T-helper 1 cell treated with Interleukin-12 subunit alpha and Interleukin-12 subunit beta and Interleukin-4 antibody, amounts not matched to agents 30 μg/mL and 1 μg/mL, for 36 hours (primary cell): Measurements from ENCODE around the gene HRH3.

ENCODE experiments used
- H3K27ac Mint-ChIP-seq: one replicate; pipeline ENCODE4 v1.8.0; 2021; ENCODE audit warnings: mild to moderate bottlenecking, mixed read lengths
- H3K27me3 Mint-ChIP-seq: one replicate; pipeline ENCODE4 v1.8.0; 2021; ENCODE audit warnings: low read depth, mixed read lengths
- H3K36me3 Mint-ChIP-seq: one replicate; pipeline ENCODE4 v1.8.0; 2021; ENCODE audit warnings: low read depth, mixed read lengths
- H3K4me1 Mint-ChIP-seq: one replicate; pipeline ENCODE4 v1.8.0; 2021; ENCODE audit warnings: low read depth, mixed read lengths
- H3K4me3 Mint-ChIP-seq: one replicate; pipeline ENCODE4 v1.8.0; 2021; ENCODE audit warnings: mild to moderate bottlenecking, moderate library complexity, mixed read lengths
- H3K9me3 Mint-ChIP-seq: one replicate; pipeline ENCODE4 v1.8.0; 2021; ENCODE audit warnings: mixed read lengths

HRH3 gene

GRCh38 chr20:62179162-62179504 is 40.9 kb downstream of the HRH3 start:
- no peak overlapping the region for H3K4me3 Mint-ChIP-seq
- H3K27ac Mint-ChIP-seq = no peak overlapping the region
- H3K4me1 Mint-ChIP-seq = peaks cover 16% of the 10 kb centered on the region
- H3K36me3 Mint-ChIP-seq = peaks cover 5% of the 10 kb centered on the region
- H3K9me3 Mint-ChIP-seq = no peaks in the 10 kb centered on the region
- H3K27me3 Mint-ChIP-seq = no peaks in the 10 kb centered on the region

DNA sequence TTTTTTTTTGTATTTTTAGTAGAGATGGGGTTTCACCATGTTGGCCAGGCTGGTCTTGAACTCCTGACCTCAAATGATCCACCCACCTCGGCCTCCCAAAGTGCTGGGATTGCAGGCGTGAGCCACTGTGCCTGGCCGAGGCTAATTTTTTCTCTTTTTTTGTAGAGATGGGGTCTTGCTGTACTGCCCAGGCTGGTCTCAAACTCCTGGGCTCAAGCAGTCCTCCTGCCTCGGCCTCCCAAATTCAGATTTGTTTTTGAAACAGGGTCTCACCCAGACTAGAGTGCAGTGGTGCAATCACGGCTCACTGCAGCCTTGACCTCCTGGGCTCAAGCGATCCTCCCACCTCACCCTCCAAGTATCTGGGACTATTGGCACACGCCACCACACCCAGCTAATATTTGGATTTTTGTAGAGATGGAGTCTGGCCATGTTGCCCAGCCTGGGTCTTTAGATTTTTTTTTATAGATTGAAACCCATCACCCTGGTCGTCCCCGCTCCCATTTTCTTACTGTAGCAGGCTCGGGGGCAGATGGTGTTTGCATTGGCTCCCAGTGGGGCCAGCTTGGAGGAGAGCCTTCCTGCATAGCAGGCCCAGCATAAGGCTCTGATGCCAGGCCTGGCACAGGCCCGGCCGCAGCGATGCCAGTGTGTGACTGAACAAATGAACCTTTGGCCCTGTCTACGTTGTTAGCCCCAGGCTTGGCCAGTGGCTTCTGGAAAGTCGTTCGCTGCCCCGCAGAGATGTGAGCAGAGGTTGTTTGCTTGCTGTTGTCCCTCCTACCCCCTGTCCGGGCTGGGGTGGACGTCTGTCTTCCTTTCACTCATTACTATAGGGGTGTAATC is 41.5 kb downstream of the HRH3 start:
- Mint-ChIP-seq H3K4me1 (peaks cover 11% of the 10 kb centered on the region), H3K9me3 (no peaks in the 10 kb centered on the region), H3K27ac (no peak overlapping the region), H3K4me3 (no peak overlapping the region), H3K27me3 (no peaks in the 10 kb centered on the region), H3K36me3 (peaks cover 8% of the 10 kb centered on the region)

DNA sequence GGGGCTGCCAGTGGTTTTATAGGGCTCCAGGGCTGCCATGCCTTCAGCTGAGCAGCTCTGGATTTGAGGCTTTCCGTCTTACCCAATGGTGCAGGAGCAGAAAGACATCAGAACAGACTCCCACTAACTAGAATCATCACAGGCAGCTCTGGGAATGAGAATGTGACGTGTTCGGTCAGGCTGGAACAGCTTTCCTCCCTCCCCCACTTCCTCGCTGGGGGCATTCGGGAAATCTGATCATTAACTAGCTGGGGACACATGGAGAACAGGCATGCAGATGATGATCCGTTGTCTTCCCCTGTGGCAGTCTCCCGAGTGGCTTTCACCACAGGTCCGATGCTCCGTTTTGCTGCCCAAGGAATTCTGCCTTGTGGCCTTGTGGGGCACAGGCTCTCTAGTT is 42.8 kb downstream of the HRH3 start:
- peaks cover 8% of the 10 kb centered on the region for H3K36me3 Mint-ChIP-seq
- no peaks in the 10 kb centered on the region for H3K9me3 Mint-ChIP-seq
- no peak overlapping the region for H3K4me3 Mint-ChIP-seq
- no peaks in the 10 kb centered on the region for H3K27me3 Mint-ChIP-seq
- H3K27ac Mint-ChIP-seq = no peak overlapping the region
- H3K4me1 Mint-ChIP-seq = peaks cover 8% of the 10 kb centered on the region

GRCh38 chr20:62176866-62177265 is 43.2 kb downstream of the HRH3 start:
- no peak overlapping the region for H3K4me3 Mint-ChIP-seq
- no peaks in the 10 kb centered on the region for H3K9me3 Mint-ChIP-seq
- no peaks in the 10 kb centered on the region for H3K27me3 Mint-ChIP-seq
- H3K4me1 Mint-ChIP-seq = peaks cover 3% of the 10 kb centered on the region
- no peak overlapping the region for H3K27ac Mint-ChIP-seq
- peaks cover 8% of the 10 kb centered on the region for H3K36me3 Mint-ChIP-seq

- H3K4me3 Mint-ChIP-seq = no peak overlapping the region
- H3K4me1 Mint-ChIP-seq = no peaks in the 10 kb centered on the region
- H3K27me3 Mint-ChIP-seq = no peaks in the 10 kb centered on the region
- peaks cover 8% of the 10 kb centered on the region for H3K36me3 Mint-ChIP-seq
- no peaks in the 10 kb centered on the region for H3K9me3 Mint-ChIP-seq
- H3K27ac Mint-ChIP-seq = no peak overlapping the region
Measured at GRCh38 chr20:62175711-62176110, 44.4 kb downstream of the HRH3 start.

DNA sequence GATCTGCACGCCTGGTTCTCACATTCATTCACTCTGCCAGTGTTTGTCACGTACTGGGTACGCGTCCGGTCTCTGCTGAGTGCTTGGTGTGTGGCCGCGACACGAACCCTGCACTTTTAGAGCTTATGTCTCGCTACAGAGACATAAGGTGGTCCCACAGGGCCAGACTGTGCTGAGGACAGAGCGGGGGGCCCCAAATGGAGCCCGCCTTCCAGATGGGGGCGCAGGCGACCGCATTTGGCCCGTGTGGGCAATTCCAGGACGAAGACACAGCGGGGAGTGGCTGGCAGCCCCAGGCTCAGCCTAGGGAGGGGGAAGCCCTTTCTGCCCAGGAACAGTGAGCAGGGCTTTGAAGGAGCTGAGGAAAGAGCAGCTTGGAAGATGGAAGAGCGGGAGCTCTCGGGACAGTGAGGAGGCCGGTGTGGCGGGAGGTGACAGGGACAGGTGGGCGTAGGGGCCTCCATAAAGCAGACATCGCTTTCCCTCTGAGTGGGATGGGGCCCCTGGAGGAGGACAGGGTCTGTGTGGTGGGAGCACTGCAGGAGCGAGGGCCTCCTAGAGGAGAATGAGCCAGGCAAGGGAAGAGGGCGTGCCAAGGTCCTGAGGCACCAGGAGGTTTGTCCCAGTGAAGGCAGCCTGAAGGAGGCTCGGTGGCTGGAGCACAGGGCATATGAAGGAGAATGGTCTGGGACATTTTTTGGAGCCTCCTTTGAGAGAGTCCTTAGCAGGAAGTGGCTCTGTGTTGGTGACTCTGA is 45.0 kb downstream of the HRH3 start:
- H3K4me3 Mint-ChIP-seq = no peak overlapping the region
- peaks cover 8% of the 10 kb centered on the region for H3K36me3 Mint-ChIP-seq

GRCh38 chr20:62174021-62174804 is 45.9 kb downstream of the HRH3 start:
- Mint-ChIP-seq H3K27me3 (no peaks in the 10 kb centered on the region), H3K36me3 (peaks cover 8% of the 10 kb centered on the region), H3K4me3 (no peak overlapping the region), H3K27ac (no peak overlapping the region), H3K4me1 (no peaks in the 10 kb centered on the region), H3K9me3 (no peaks in the 10 kb centered on the region)

More for the DNA sequence above, 45.0 kb downstream of the HRH3 start:
- H3K4me1 Mint-ChIP-seq = no peaks in the 10 kb centered on the region
- no peaks in the 10 kb centered on the region for H3K27me3 Mint-ChIP-seq
- no peaks in the 10 kb centered on the region for H3K9me3 Mint-ChIP-seq
- H3K27ac Mint-ChIP-seq = no peak overlapping the region

GRCh38 chr20:62172666-62173065 is 47.4 kb downstream of the HRH3 start:
- no peak overlapping the region for H3K4me3 Mint-ChIP-seq
- H3K27ac Mint-ChIP-seq = no peak overlapping the region
- no peaks in the 10 kb centered on the region for H3K9me3 Mint-ChIP-seq
- H3K4me1 Mint-ChIP-seq = no peaks in the 10 kb centered on the region
- H3K27me3 Mint-ChIP-seq = no peaks in the 10 kb centered on the region
- peaks cover 13% of the 10 kb centered on the region for H3K36me3 Mint-ChIP-seq

DNA sequence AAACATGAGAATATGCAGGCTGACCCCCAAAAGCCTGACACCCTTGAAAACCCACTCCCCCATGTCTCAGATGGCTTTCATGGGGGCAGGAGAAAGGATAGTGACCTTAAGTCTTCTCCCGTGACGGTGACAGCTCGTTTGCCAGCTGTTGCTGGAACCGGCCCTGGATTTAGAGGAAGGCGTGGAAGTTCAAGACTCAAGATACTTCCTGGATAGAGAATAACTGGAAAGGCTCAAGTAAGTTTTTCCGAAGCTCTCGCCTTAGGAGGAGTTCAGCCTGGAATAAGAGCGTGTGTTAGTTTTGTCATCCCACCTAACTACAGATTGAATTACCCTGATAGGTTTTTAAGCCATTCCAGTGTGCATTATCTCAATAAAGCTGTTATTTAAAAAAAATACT is 48.8 kb downstream of the HRH3 start:
- Mint-ChIP-seq H3K36me3 (peaks cover 15% of the 10 kb centered on the region), H3K4me3 (no peak overlapping the region), H3K27ac (no peak overlapping the region), H3K4me1 (no peaks in the 10 kb centered on the region), H3K27me3 (no peaks in the 10 kb centered on the region), H3K9me3 (no peaks in the 10 kb centered on the region)

GRCh38 chr20:62170536-62170935 is 49.5 kb downstream of the HRH3 start:
- Mint-ChIP-seq H3K4me1 (no peaks in the 10 kb centered on the region), H3K36me3 (peaks cover 15% of the 10 kb centered on the region), H3K4me3 (no peak overlapping the region), H3K27ac (no peak overlapping the region), H3K27me3 (no peaks in the 10 kb centered on the region), H3K9me3 (no peaks in the 10 kb centered on the region)

DNA sequence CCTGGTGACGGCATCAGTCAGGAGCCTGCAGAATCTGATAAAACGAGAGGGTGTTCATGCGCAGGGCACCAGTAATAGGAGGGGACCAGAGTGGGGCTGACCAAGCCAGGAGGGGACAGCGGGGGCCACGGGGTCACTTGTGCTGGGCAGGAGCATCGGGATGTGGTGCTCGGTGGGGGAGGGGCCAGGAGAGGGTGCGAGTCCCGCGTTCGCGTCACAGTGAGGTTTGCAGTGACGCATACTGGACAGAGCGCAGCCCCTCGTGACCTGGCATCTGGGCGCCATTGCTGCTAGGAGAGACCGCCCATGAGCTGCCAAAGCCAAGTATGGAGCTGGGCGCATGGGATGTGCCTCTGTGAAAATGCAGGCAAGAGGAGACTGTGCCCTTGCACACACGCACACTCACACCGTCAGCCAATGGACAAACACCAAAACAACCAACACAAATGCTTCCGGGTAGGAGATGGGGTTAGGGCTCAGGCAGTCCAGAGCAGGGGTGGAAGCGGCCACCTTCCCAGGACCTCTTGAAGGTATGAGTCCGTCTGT is 51.1 kb downstream of the HRH3 start:
- no peak overlapping the region for H3K27ac Mint-ChIP-seq
- no peaks in the 10 kb centered on the region for H3K9me3 Mint-ChIP-seq
- H3K4me3 Mint-ChIP-seq = no peak overlapping the region
- no peaks in the 10 kb centered on the region for H3K27me3 Mint-ChIP-seq
- H3K4me1 Mint-ChIP-seq = no peaks in the 10 kb centered on the region
- H3K36me3 Mint-ChIP-seq = peaks cover 11% of the 10 kb centered on the region

- Mint-ChIP-seq H3K4me3 (no peak overlapping the region), H3K36me3 (peaks cover 10% of the 10 kb centered on the region), H3K4me1 (no peaks in the 10 kb centered on the region), H3K9me3 (no peaks in the 10 kb centered on the region), H3K27ac (no peak overlapping the region), H3K27me3 (no peaks in the 10 kb centered on the region)
Measured at GRCh38 chr20:62168061-62168460, 52.0 kb downstream of the HRH3 start.

DNA sequence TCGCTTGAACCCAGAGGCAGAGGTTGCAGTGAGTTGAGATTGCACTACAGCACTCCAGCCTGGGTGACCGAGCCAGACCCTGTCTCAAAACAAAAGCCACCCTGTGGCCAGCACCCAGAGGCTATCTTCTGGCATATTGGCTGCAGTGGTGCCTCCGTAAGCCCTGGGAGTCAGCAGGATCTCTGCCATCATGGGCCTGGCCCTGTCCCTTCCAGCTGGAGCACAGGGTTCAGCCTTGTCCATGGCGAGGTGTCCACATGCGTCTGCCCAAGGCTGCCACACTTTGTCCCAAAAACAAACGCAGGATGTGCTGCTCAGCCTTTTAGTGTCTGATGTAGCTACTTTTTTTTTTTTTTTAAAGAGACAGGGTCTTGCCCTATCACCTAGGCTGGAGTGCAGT is 52.6 kb downstream of the HRH3 start:
- Mint-ChIP-seq H3K27ac (no peak overlapping the region), H3K36me3 (peaks cover 10% of the 10 kb centered on the region), H3K9me3 (no peaks in the 10 kb centered on the region), H3K4me1 (no peaks in the 10 kb centered on the region), H3K27me3 (no peaks in the 10 kb centered on the region), H3K4me3 (no peak overlapping the region)

DNA sequence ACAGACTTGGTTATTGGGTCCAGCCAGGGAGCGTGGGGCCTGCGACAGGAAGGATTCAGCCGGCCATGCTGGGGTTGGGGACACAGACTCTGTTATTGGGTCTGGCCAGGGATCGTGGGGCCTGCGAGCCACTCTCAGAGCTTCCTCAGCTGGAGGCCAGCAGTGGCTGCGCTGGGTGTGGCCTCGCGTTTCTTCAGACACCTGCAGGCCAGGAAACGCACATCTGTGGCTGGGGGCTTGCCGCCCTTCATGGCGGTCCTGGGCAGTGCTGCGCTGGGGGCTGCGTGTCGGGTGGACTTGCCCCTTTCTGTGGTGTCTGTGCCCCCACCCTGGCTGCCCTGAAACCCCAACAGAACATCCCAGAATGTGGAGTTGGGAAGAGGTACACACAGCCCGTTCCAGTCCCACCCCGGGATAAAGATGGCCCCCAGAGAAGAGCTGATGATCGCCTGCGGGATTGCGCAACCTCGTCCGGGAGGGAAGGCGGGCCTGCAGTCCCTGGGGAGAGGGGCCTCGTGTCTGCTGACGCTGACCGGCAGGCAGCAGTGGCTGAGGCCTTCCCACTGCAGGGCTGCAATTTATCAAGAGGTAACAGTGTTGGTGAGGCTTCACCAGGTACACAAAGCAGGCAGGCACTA is 54.2 kb downstream of the HRH3 start:
- no peaks in the 10 kb centered on the region for H3K27me3 Mint-ChIP-seq
- H3K4me1 Mint-ChIP-seq = no peaks in the 10 kb centered on the region
- no peak overlapping the region for H3K4me3 Mint-ChIP-seq
- H3K27ac Mint-ChIP-seq = no peak overlapping the region
- H3K9me3 Mint-ChIP-seq = no peaks in the 10 kb centered on the region
- H3K36me3 Mint-ChIP-seq = peaks cover 10% of the 10 kb centered on the region
